Activated naive CD4-positive, alpha-beta T cell treated with anti-CD3 and anti-CD28 coated beads, Interleukin-2, amount 50 U/mL, for 24 hours (primary cell): ENCODE measurements around the gene PRPF40A.

ENCODE experiments used
- H3K27ac Mint-ChIP-seq: one replicate; pipeline ENCODE4 v1.8.0; 2021; ENCODE audit warnings: mild to moderate bottlenecking, mixed read lengths
- H3K27me3 Mint-ChIP-seq: one replicate; pipeline ENCODE4 v1.8.0; 2021; ENCODE audit warnings: mixed read lengths
- H3K36me3 Mint-ChIP-seq: one replicate; pipeline ENCODE4 v1.8.0; 2021; ENCODE audit warnings: mixed read lengths
- H3K4me1 Mint-ChIP-seq: one replicate; pipeline ENCODE4 v1.8.0; 2021; ENCODE audit warnings: mixed read lengths
- H3K4me3 Mint-ChIP-seq: one replicate; pipeline ENCODE4 v1.8.0; 2021; ENCODE audit warnings: mild to moderate bottlenecking, mixed read lengths
- H3K9me3 Mint-ChIP-seq: one replicate; pipeline ENCODE4 v1.8.0; 2021; ENCODE audit warnings: mixed read lengths

The PRPF40A gene

DNA sequence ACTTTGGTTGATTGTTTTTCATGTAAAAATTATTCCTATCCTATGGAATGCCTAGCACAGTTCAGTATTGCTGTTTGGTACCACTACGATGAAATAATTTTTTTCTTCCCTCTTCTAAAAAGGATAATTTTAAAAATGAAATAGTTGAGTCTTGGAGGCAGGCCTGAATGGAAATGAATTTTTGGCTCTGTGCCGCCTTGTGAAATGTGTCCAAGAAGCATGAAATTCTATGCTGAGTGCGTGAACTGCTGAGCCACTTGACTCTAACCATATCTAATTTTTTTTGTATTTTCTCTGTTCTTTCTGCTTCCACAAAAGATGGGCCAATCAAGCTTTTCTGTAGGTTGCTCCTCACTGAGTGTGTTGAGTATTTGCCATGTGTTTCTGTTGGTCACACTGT is 95.0 kb downstream of the PRPF40A start:
- Mint-ChIP-seq H3K27ac (no peak overlapping the region), H3K9me3 (no peaks in the 10 kb centered on the region), H3K4me1 (no peaks in the 10 kb centered on the region), H3K27me3 (no peaks in the 10 kb centered on the region), H3K4me3 (no peak overlapping the region), H3K36me3 (no peaks in the 10 kb centered on the region)

DNA sequence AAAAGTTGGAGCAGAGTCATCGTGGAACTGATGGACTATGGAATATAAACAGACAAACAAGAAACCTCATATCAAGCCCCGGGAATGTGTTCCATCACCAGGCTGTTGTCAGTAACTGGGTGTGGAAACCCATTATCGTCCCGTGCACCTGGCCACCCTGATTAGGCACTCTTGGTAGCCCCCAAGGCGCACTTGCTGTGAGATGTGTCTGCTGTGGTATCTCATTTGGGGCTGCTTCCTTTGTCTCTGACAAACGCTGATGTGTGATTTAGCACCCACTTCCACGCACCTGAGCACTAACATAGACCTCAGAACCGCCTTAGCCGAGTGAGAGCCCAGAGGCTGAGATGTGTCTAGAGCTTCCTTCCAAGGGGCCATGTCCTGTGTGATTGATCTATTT is 96.3 kb downstream of the PRPF40A start:
- Mint-ChIP-seq H3K9me3 (no peaks in the 10 kb centered on the region), H3K27me3 (no peaks in the 10 kb centered on the region), H3K27ac (no peak overlapping the region), H3K4me3 (no peak overlapping the region), H3K4me1 (no peaks in the 10 kb centered on the region), H3K36me3 (no peaks in the 10 kb centered on the region)

DNA sequence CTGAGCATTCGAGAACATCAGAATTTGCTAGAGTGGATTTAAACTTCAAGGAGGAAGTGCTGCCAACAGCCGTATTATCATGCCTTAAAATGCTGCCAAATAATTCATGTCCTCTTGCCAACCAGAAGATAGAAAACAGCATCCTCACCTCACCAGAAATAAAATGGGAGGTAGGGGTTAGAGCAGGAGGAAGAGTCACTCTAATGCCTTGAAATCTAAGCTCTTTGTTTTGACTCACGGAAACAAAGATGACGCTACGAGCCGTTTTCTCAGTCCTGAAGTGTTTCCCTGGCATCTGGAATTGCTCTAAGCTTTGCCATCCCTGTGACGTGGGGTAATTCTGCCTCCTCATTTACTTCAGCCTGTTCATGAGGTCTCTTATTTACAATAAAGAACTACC is 97.1 kb downstream of the PRPF40A start:
- Mint-ChIP-seq H3K36me3 (no peaks in the 10 kb centered on the region), H3K4me3 (no peak overlapping the region), H3K27ac (no peak overlapping the region), H3K9me3 (no peaks in the 10 kb centered on the region), H3K4me1 (no peaks in the 10 kb centered on the region), H3K27me3 (no peaks in the 10 kb centered on the region)

DNA sequence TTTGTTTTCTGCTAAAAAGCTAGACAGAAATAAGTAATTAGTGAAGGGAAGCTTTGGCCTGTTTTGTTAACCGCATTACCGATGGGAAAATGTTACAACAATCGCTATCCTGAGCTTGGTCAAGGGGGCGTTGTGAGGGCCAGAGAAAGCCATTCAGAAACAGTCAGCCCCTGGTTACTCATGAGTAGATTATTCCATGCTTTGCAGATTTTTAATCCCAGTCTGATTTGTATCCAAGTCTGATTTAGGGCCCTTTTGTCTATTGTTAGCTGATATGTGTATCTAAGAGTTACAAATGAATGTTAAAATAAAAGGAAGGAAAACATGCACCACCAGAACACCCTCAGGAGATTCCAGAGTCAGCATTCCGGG is 99.1 kb downstream of the PRPF40A start:
- Mint-ChIP-seq H3K4me3 (no peak overlapping the region), H3K27ac (no peak overlapping the region), H3K27me3 (no peaks in the 10 kb centered on the region), H3K9me3 (no peaks in the 10 kb centered on the region), H3K36me3 (no peaks in the 10 kb centered on the region), H3K4me1 (no peaks in the 10 kb centered on the region)

DNA sequence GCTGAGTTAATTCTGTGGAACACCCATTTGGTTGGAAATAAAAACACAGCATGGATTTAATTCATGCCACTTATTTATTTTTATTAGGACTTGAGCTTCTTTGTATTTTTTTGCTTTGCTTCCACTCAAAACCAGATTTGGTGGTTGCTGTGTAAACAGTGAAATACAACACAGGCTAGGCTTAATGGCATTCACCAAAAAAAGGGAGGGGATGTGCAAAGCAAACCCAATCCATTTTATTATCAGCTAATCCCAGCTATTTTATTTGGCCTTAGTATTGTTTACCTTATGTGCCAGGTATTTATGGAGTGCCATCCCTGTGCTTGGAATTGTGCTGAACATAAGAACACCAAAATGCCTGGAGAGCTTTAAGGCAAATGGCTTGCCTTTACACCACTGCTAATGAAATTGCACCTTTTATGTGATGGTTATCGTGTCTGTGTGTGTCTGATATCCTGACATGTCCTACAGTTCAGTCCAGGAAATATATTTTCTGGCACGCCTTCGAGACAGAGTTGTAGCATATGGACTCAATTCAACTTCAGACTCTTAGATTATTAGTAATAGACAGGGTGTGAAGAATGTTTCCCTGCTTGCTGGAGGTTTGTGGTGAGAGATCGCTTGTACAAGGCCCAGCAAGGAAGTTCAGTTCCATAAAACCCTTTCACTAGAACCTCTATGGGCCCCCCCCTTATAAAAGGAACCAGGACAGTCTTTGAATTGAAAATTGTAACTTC is 99.6 kb downstream of the PRPF40A start:
- H3K4me3 Mint-ChIP-seq: no peak overlapping the region
- no peak overlapping the region for H3K27ac Mint-ChIP-seq
- no peaks in the 10 kb centered on the region for H3K4me1 Mint-ChIP-seq
- H3K27me3 Mint-ChIP-seq: no peaks in the 10 kb centered on the region
- no peaks in the 10 kb centered on the region for H3K9me3 Mint-ChIP-seq
- H3K36me3 Mint-ChIP-seq: no peaks in the 10 kb centered on the region

DNA sequence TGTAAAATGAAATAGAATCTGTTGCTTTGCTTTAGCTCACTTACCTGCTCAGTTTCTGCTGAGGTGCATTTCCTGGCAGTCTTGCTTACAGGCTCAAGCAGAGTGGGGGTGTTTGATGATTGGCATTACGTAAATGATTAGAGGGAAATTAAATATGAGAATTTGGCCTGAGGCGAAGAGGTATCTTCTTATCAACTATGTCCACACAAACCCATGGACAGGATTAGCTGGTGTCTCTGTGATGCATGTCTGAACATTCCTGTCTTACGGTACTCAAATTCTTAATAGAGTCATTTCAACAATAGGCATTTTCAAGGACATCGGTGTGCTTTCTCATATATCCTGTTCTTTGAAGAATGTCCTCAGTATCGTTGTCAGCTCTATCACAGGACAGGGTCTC is 102.1 kb downstream of the PRPF40A start:
- Mint-ChIP-seq H3K27me3 (no peaks in the 10 kb centered on the region), H3K27ac (no peak overlapping the region), H3K4me3 (no peak overlapping the region), H3K4me1 (peaks cover 4% of the 10 kb centered on the region), H3K36me3 (no peaks in the 10 kb centered on the region), H3K9me3 (no peaks in the 10 kb centered on the region)

DNA sequence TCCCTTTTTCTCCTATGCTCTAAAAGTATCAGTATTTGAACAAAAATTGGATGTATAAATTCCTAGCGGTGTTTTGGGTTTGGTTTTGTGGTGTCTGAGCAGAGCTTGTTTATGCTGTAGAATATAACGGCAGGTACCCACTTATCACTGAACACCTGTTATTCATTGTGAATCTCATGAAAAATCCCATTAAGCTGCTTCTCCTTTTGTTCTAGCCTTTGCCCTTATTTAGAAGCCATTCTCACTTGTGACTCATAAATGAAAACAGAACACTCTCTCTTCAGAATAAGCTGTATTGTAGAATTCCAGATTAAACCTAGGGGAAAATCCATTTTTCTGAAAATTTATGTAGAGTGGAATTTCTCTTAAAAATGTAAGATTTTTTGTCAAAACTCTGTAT is 104.0 kb downstream of the PRPF40A start:
- Mint-ChIP-seq H3K4me3 (no peak overlapping the region), H3K27ac (no peak overlapping the region), H3K36me3 (no peaks in the 10 kb centered on the region), H3K9me3 (no peaks in the 10 kb centered on the region), H3K4me1 (peaks cover 4% of the 10 kb centered on the region), H3K27me3 (no peaks in the 10 kb centered on the region)

DNA sequence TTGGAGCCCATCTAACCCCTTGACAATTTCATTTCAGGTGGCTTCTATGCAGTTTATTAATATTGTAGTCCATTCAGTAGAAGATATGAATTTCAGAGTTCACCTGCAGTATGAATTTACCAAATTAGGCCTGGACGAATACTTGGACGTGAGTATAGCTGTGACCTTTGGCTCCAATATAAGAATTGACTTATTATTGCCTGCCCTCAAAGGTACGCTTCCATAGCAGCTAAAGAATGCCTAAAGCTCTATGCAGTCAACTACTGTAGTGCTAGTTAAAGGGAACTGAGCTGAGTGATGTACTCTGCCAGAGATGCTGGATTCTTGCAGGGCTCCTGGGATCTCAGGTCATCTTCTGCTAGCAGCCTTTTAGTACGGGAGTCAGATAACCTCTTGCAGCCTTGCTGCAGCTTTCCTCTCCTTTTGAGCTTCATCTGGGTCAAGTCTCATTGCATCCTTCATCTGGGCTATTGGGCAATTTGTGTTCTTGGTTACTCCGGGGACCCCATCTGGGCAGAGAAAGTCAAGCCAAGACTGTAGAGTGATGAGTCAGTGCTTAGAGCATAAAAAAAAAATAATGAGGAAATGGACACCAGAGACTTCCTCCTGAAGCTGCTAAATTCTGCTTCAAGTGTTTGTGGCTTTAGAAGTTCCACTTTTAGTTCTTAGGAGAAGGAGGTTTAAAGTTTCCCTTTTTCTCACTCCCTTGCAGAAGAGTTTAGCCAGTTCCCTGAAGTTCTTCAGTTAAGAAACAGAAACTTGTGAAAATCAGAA is 105.6 kb downstream of the PRPF40A start:
- no peaks in the 10 kb centered on the region for H3K27me3 Mint-ChIP-seq
- H3K4me3 Mint-ChIP-seq: no peak overlapping the region
- no peak overlapping the region for H3K27ac Mint-ChIP-seq

DNA sequence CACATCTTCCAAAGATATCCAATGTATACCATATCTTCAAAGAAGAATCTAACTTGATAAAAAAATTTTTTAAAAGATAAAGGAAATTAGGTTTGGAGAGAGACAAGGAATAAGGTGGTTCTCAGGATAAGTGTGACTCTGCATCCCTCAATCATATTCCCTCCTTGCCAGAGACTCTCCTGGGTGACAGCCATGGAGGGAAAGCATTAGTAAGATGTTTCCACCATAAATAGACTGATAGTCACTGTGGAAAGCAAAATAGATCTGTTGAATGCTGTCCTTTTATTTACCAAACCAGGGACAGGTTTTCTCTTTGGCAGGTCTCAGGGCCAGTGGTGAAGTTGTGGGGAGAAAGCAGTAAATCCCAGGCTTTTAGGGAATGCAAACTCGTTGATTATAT is 107.6 kb downstream of the PRPF40A start:
- no peak overlapping the region for H3K27ac Mint-ChIP-seq
- H3K4me1 Mint-ChIP-seq: peaks cover 4% of the 10 kb centered on the region
- no peaks in the 10 kb centered on the region for H3K9me3 Mint-ChIP-seq
- H3K27me3 Mint-ChIP-seq: no peaks in the 10 kb centered on the region
- no peaks in the 10 kb centered on the region for H3K36me3 Mint-ChIP-seq
- H3K4me3 Mint-ChIP-seq: no peak overlapping the region

More for the DNA sequence above, 105.6 kb downstream of the PRPF40A start:
- peaks cover 4% of the 10 kb centered on the region for H3K4me1 Mint-ChIP-seq
- H3K36me3 Mint-ChIP-seq: no peaks in the 10 kb centered on the region
- H3K9me3 Mint-ChIP-seq: no peaks in the 10 kb centered on the region

DNA sequence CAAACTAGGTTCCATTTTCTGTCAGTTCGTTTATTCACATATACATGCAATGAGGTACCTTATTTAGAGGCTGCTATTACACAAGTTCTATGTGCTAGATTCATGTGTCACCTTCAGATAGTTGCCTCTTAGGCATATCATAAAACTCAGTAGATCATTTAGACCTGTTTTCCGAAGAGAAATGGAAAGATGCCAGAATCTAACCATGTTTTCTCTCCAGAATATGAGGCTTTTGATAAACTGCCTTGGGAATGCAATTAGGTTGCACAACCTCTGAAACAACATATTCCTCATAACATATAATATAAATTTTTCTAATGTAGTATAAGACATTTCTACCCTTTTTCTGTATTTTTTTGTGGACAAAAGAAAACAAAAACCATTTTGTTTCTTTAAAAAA is 108.1 kb downstream of the PRPF40A start:
- Mint-ChIP-seq H3K9me3 (no peaks in the 10 kb centered on the region), H3K27me3 (no peaks in the 10 kb centered on the region), H3K4me1 (peaks cover 4% of the 10 kb centered on the region), H3K27ac (no peak overlapping the region), H3K4me3 (no peak overlapping the region), H3K36me3 (no peaks in the 10 kb centered on the region)

DNA sequence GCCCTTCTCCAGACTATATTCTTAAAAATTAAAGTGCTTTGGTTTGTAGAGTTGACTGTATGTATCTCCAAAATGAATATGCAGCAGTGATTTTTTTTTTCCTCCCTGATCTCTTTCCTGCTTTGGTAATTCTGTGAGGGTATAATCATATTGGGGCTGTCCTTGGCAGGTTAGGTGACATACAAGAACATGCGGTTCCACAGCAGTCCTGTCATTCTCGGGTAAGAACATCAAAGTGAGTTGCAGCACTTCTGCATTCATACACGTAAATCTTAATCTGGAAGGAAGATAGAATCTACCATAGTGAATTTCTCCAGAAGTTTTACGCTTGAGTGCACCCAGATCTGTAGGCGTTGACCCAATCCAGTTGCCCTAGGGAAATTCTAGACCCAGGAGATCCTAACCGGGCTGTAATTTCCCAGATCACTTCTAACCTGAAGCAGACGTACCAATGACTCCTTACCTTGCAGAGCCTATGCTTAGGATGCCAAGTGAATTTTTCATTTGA is 109.4 kb downstream of the PRPF40A start:
- no peaks in the 10 kb centered on the region for H3K36me3 Mint-ChIP-seq
- no peaks in the 10 kb centered on the region for H3K9me3 Mint-ChIP-seq
- H3K4me1 Mint-ChIP-seq: peaks cover 4% of the 10 kb centered on the region
- H3K27me3 Mint-ChIP-seq: no peaks in the 10 kb centered on the region
- no peak overlapping the region for H3K27ac Mint-ChIP-seq
- no peak overlapping the region for H3K4me3 Mint-ChIP-seq

DNA sequence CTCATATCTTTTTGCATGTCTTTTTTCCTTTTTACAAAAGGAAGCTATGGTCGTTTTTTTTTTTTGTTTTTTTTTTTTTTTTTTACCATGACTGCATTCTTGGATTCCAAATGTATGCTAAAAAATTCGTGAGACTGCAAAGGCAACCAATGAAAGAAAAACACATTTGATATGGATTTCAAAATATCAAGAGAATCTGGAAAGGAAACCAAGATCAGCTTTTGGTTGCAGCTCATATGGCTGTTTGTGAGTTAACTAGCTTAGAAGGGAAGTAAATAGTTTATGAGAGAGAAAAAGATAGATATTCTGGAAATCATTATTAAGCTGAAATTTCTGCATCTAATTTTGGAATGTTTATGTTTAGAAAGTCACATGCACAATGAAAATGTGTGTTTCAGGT is 110.3 kb downstream of the PRPF40A start:
- no peak overlapping the region for H3K4me3 Mint-ChIP-seq
- H3K9me3 Mint-ChIP-seq: no peaks in the 10 kb centered on the region
- H3K36me3 Mint-ChIP-seq: no peaks in the 10 kb centered on the region
- peaks cover 4% of the 10 kb centered on the region for H3K4me1 Mint-ChIP-seq
- H3K27me3 Mint-ChIP-seq: no peaks in the 10 kb centered on the region
- no peak overlapping the region for H3K27ac Mint-ChIP-seq

DNA sequence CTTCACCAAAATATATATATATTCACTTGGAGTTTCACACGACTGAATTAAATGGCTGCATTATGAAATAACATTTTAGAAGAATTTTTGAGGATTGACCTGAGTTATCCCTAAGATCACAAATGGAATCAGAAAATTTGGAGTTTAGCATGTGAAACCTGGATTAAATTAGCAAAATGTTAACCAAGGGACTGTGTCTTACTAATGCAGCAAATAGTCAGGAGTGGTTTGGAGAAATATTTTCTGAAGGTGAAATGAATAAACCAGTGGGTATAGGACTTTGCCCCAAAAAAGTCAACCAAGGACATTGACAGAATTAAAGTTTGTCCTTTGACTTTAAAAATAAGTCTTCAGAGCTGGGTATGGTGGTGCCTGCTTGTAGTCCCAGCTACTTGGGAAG is 111.2 kb downstream of the PRPF40A start:
- Mint-ChIP-seq H3K9me3 (no peaks in the 10 kb centered on the region), H3K27ac (no peak overlapping the region), H3K36me3 (no peaks in the 10 kb centered on the region), H3K4me3 (no peak overlapping the region), H3K4me1 (no peaks in the 10 kb centered on the region), H3K27me3 (no peaks in the 10 kb centered on the region)

DNA sequence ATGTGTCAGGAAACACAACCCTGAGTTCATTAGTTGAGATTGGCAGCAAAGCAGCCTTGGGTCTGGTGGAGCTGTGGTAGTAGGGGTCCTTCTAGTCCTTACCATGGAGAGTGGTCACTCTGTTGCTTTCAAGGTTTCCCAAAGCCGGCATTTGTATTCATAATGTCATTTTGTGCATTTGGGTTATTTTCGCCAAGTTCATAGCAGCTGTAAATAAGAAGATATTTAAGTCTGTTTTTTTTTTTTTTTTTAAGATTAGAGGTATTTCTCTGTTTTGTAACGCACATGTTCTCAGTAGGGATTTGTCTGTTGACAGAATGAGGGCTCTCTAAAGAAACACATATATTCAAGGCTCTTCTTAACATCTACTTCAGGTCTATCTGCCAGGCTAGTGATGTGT is 114.1 kb downstream of the PRPF40A start:
- Mint-ChIP-seq H3K36me3 (no peaks in the 10 kb centered on the region), H3K4me1 (no peaks in the 10 kb centered on the region), H3K4me3 (no peak overlapping the region), H3K9me3 (no peaks in the 10 kb centered on the region), H3K27me3 (no peaks in the 10 kb centered on the region), H3K27ac (no peak overlapping the region)

DNA sequence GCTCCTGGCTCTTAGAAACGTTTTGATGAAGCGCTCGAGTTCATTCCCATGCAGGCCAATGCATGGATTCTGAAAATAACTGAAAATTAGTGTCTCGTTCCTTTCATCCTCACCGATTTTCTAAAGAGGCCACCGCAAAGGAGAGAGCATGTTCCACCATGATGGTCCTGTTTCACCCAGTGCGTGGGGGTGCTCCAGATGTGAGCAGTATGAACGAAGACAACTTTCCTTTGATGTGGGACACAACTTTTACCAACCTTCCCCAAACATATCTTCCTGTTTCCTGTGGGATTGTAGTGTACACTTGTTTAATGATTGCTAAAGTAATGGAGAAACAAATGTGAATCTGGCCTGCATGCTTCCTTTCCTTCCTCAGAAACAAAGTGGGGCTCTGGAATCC is 114.5 kb downstream of the PRPF40A start:
- no peaks in the 10 kb centered on the region for H3K9me3 Mint-ChIP-seq
- no peaks in the 10 kb centered on the region for H3K36me3 Mint-ChIP-seq
- no peaks in the 10 kb centered on the region for H3K4me1 Mint-ChIP-seq
- H3K4me3 Mint-ChIP-seq: no peak overlapping the region
- H3K27me3 Mint-ChIP-seq: no peaks in the 10 kb centered on the region
- no peak overlapping the region for H3K27ac Mint-ChIP-seq
